Measurements from ENCODE around the gene SLC4A1AP. TPM values are rescaled to one million over a fixed set of nuclear protein-coding genes. Genes with fewer than 3 reads are reported as not detected.

The SLC4A1AP gene
- total RNA-seq, 1 experiment from 2014 or later, result 20.8 TPM

DNA sequence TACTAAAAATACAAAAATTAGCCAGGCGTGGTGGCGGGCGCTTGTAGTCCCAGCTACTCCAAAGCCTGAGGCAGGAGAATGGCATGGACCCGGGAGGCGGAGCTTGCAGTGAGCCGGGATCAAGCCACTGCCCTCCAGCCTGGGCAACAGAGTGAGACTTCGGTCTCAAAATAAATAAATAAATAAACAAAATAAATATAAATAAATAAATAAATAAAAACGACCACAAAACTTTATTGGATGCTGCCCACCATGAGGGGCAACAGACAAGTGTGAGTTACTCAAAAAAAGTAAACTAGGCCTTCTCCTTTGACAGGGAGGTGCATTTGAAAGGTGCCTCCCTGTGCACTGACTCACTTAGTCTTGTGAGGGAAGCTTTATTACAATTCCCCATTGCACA lies 50.4 kb downstream of the SLC4A1AP start:
- no peak overlapping the region for H2BK120ac ChIP-seq (ENCODE audit: low read depth, low read length, poor library complexity, severe bottlenecking)
- H3K27ac Mint-ChIP-seq, result no peak overlapping the region; a peak in 1 of 7 replicates
- no peak overlapping the region for H3K56ac ChIP-seq (ENCODE audit: insufficient read length, low read depth, low read length)
- no peak overlapping the region for H2BK5ac ChIP-seq (ENCODE audit: insufficient read length, low read length)
- no peaks in the 10 kb centered on the region for H3K27me3 ChIP-seq (ENCODE audit: insufficient read depth, low read length)
- no peak overlapping the region for H4K5ac ChIP-seq (ENCODE audit: insufficient read length, low read depth, low read length)
- no peaks in the 10 kb centered on the region for H3K9me3 ChIP-seq (ENCODE audit: control insufficient read depth, low read depth, low read length)
- peaks cover 13% of the 10 kb centered on the region for H3K27me3 Mint-ChIP-seq (ENCODE audit: low read depth)
- H3K36me3 Mint-ChIP-seq (ENCODE audit: insufficient read depth in 1 of 3, low read depth in 3 of 3), result no peaks in the 10 kb centered on the region
- no peak overlapping the region for H3K27ac ChIP-seq (ENCODE audit: insufficient read length, low read depth, low read length)
- H2BK15ac ChIP-seq (ENCODE audit: low read depth, low read length), result peak overlapping the region; percentile 84; the same call in 1 of the 2 replicates
- no peak overlapping the region for H3K23ac ChIP-seq (ENCODE audit: insufficient read length, low read depth, low read length)
- no peak overlapping the region for H4K91ac ChIP-seq (ENCODE audit: insufficient read length, low read depth, low read length)
- TF ChIP-seq CTCF (conservative IDR thresholded peaks at IDR 0.05), result no peak
- H3K9ac ChIP-seq (ENCODE audit: extremely low read depth, insufficient read length, low read length), result no peak overlapping the region
- peak overlapping the region in 1 of 2 experiments; percentile 85; a peak in 3 of 5 replicates for H3K4me3 Mint-ChIP-seq
- H4K8ac ChIP-seq (replicated peaks; ENCODE audit: insufficient read length, low read depth, low read length), result no peak overlapping the region
- no CpG with 5 or more reads among the region's 8 CpGs for WGBS (ENCODE audit: extremely low coverage, insufficient read length, low lambda C conversion rate)
- no peaks in the 10 kb centered on the region for H4K20me1 ChIP-seq (ENCODE audit: control insufficient read depth, insufficient read depth, insufficient read length)
- H3K4me1 ChIP-seq (ENCODE audit: insufficient read depth, low read length), result peaks cover 6% of the 10 kb centered on the region; the same call in 1 of the 2 replicates
- DNase-seq, result no peak
- H3K9me3 Mint-ChIP-seq, result no peaks in the 10 kb centered on the region
- no peak overlapping the region for H3K18ac ChIP-seq (ENCODE audit: insufficient read length, low read depth, low read length)
- no peak overlapping the region for H3K14ac ChIP-seq (ENCODE audit: insufficient read depth, low read length)
- H2BK12ac ChIP-seq (ENCODE audit: insufficient read length, low read depth, low read length), result no peak overlapping the region
- no peaks in the 10 kb centered on the region for H3K79me2 ChIP-seq (ENCODE audit: insufficient read depth, low read length)
- H3T11ph ChIP-seq (ENCODE audit: low read length), result no peak overlapping the region
- H3K4me2 ChIP-seq (ENCODE audit: insufficient read depth, insufficient read length, low read length), result peak overlapping the region; percentile 29
- no peaks in the 10 kb centered on the region for H3K79me1 ChIP-seq (ENCODE audit: insufficient read depth, low read depth, low read length, poor library complexity, severe bottlenecking)
- H2BK20ac ChIP-seq (ENCODE audit: low read depth, low read length, poor library complexity, severe bottlenecking), result no peak overlapping the region
- no peak overlapping the region for H3K4ac ChIP-seq (ENCODE audit: low read depth, low read length)
- H3K4me1 Mint-ChIP-seq, result peaks cover 15 to 23% of the 10 kb centered on the region in 2 experiments
- H2AK5ac ChIP-seq (ENCODE audit: insufficient read length, low read length), result no peak overlapping the region
- H3K23me2 ChIP-seq (ENCODE audit: insufficient read length, low read depth, low read length, poor library complexity, severe bottlenecking), result peaks cover 12% of the 10 kb centered on the region
- H2AFZ ChIP-seq (ENCODE audit: low read length), result no peak overlapping the region

Measured in H9 (cell line).